WI38 (cell line): ENCODE results near the gene ASB16.

Experiments used
- H3K4me3 ChIP-seq: 2 replicates; pipeline ENCODE4 v1.5.1; 2011; ENCODE audit warnings: low read depth, mild to moderate bottlenecking, control low read depth, low read length
- TF ChIP-seq, protein P1 (sequence below): IDR thresholded peaks from 2 replicates; pipeline ENCODE4 v1.5.1; 2012; ENCODE audit warnings: low read depth, mild to moderate bottlenecking, control low read depth, low read length

The ASB16 gene

DNA sequence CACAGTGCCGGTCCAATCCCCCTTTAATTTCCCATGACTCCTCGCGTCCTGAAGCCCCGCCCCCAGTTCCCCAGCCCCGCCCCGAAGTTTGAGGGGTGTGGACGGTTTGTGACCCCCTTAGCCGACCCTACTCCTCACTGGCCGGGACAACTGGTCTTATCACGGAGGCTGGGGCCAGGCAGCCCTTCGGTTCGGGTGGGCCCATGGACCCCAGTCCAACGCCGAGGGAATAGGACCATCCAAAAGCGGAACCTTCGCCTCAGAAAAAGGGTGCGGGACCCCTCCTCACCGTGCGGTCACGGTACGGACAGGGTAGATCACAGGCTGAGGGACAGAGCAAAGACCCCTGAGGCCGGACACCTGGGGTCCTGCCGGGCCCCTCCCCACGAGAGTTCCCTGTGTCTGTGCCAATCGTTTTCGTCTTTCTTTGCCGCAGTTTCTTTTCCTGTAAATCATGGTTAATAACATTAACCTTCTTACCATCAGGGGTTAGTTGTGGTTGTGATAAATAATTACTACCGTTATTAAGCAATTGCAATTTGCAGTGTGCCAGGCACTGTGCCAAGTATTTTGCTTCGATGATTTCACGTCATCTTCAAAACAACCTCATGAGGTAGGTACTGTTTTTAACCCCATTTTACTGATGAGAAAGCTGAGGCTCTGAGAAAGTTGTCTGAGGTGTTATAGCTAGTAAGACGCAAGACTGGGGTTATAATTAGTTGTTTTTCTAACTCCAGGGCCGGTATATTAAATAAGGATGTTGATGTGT, 16.8 kb downstream of the ASB16 start:
- H3K4me3 ChIP-seq: peak overlapping the region; percentile 100
- TF ChIP-seq, protein P1, sequence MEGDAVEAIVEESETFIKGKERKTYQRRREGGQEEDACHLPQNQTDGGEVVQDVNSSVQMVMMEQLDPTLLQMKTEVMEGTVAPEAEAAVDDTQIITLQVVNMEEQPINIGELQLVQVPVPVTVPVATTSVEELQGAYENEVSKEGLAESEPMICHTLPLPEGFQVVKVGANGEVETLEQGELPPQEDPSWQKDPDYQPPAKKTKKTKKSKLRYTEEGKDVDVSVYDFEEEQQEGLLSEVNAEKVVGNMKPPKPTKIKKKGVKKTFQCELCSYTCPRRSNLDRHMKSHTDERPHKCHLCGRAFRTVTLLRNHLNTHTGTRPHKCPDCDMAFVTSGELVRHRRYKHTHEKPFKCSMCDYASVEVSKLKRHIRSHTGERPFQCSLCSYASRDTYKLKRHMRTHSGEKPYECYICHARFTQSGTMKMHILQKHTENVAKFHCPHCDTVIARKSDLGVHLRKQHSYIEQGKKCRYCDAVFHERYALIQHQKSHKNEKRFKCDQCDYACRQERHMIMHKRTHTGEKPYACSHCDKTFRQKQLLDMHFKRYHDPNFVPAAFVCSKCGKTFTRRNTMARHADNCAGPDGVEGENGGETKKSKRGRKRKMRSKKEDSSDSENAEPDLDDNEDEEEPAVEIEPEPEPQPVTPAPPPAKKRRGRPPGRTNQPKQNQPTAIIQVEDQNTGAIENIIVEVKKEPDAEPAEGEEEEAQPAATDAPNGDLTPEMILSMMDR: no peak

- H3K4me3 ChIP-seq: peak overlapping the region; percentile 100
- TF ChIP-seq, protein P1: no peak
These were observed 18.3 kb downstream of the ASB16 start for GRCh38 chr17:44188576-44189403.

DNA sequence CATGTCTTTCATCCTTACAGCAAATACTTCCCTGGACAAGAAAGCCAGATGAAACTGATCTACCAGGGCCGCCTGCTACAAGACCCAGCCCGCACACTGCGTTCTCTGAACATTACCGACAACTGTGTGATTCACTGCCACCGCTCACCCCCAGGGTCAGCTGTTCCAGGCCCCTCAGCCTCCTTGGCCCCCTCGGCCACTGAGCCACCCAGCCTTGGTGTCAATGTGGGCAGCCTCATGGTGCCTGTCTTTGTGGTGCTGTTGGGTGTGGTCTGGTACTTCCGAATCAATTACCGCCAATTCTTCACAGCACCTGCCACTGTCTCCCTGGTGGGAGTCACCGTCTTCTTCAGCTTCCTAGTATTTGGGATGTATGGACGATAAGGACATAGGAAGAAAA, 20.0 kb downstream of the ASB16 start:
- TF ChIP-seq, protein P1: no peak
- H3K4me3 ChIP-seq: no peak overlapping the region

DNA sequence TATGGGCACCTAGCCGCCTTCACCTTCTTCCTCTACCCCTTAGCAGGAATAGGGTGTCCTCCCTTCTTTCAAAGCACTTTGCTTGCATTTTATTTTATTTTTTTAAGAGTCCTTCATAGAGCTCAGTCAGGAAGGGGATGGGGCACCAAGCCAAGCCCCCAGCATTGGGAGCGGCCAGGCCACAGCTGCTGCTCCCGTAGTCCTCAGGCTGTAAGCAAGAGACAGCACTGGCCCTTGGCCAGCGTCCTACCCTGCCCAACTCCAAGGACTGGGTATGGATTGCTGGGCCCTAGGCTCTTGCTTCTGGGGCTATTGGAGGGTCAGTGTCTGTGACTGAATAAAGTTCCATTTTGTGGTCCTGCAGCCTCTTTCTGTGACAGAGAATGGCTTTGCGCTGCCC, 20.9 kb downstream of the ASB16 start:
- TF ChIP-seq, protein P1: no peak
- H3K4me3 ChIP-seq: no peak overlapping the region

DNA sequence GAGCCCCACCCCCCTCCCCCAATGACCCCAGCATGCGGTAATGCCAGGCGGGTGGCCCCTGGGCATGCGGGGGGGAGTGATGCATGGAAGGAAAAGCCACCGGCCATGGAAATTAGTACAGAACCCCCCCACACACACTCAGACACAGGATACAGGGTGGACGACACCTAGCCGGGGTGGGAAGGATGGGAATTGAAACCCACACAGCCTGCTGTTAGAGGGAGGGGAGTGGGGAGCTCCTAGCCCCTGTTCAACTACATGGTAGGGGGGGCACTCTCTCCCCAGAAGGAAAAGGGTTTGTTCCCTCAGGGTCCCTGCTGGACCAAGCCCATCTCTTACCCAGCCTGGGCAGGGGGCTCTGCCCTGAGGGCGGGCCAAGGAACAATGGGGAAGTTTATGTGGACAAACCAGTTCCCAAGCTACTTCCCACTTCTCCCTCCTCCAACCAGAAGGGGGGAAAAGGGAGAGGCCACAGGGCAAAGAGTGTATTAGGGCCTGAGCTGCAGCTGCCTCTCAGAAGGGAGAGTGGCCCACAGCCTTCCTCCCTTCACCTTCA, 21.5 kb downstream of the ASB16 start:
- H3K4me3 ChIP-seq: no peak overlapping the region
- TF ChIP-seq, protein P1: no peak

DNA sequence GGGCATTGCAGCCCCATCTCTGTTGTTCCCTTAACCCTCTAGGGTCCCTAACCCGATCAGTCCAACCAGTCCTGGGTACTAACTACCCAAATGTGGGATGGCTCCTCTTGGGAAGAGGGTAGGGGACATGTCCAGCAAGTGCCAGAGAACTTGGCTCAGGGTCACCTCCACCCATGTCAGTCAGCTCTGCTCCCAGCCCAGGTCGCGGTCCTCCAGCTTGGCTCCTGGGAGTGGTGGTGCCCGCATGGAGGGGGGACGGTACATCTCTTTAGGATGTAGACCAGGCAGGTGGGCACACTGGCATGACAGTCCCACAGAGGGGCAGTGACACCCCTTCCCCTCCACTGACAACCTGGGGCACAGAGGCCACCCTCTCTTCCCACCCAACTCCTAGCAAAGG, 22.2 kb downstream of the ASB16 start:
- TF ChIP-seq, protein P1: no peak
- H3K4me3 ChIP-seq: no peak overlapping the region
